GM19452 (cell line): ENCODE results near the gene EYA3.

Experiments used
- ATAC-seq: cut with Tn5 transposase; IDR thresholded peaks from one replicate; pipeline ENCODE4 v1.9.1; 2021; ENCODE audit not compliant: unreplicated experiment

EYA3 gene

DNA sequence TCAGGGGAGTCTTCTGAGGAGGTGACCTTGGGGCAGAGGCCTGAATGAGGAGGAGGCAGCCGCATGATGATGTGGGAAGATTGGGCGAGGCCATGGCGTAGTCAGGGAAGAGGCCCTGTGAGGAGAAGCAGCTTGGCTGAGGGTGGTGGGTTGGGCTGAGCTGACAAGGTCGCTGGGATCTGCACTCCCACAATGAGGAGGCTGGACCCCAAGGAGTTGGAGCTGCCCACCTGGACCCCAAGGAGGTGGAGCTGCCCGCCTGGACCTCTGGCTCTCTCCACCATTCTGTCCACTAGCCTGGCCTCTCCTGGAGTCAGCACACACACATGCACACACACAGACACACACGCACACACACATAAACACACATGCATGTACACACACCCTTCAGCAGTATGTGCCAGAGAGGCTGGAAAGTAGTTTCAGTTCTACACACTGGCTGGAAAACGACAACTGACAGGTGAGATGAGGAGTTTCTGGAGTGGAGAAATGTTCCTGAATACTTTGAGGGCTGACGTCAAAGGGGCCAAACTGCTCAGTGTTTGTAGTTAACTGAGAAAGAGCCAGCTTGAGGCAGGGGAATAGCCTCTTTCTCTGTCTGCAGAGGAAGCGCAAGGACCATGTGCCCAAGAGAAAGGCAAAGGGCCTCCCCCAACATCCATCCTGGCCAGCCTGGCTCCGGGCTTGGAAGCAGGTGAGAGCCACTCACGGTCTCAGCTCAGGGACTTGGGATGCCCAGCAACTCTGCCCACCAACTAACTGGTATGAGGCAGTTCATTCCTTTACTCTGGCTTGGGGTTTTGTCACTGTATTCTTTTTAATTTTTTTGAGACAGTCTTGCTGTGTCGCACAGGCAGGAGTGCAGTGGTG is 146.5 kb downstream of the EYA3 start:
- ATAC-seq, result no peak

DNA sequence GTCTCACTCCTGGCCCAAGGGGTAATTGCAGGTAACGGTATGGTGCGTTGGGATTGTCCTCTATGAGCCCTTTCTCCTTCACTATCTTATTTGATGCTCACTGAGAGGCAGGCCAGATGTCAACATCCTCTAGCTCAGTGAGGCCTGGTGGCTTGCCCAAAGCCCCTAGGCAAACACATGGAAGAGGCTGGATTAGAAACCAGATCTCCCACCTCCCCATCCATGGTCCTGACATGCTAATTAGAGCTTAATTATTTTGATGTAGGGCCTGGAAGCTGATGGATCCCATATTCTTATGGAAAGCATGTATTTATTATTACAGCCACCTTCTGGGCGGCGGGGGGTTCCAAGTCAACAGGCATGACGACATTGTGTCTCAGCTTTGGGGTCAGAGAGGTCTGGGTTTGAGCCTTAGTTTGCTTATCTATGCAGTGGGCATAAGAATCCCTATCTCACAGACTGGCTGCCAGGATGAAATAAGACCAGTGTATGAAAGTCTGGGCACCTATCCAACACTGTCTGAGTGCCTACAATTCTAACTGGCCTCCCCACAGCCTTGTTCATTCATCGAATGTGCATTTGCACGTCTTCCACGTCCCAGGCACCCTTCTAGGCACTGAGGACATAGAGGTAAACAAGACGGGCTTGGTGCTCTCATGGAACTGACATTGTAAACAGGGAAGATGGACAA is 147.4 kb downstream of the EYA3 start:
- no peak for ATAC-seq

DNA sequence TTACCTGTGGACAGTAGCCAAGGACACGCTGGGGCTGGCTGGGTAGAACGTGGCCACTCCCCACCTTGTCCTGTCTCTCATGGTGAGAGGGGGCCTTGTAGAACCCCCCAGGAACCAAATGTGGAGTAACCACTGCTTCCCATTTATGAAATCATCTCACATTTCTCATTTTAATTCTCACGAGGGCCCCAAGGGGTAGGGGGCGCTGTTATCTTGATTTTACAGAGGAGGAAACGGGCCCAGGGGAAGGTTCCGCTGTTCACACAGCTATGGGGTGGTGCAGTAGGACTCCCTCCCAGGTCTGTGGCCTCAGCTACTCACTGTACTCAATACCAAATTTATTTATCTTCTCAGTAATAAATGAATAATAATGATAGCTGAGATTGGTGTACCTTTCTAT is 148.1 kb downstream of the EYA3 start:
- no peak for ATAC-seq

DNA sequence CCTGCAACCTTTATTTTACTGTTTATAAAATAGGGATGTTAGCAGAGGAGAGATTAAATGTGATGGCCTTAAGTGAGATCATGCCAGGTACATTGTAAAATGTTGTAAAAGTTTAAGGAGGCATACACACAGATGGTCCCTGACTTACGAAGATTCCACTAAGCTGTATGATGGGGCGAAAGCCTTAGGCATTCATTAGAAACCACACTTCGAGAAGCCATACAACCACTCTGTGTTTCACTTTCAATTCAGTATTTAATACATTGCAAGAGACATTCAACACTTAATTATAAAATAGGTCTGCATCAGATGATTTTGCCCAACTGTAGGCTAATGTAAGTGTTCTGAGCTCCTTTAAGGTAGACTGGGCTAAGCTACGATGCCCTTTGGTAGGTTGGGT is 149.9 kb downstream of the EYA3 start:
- no peak for ATAC-seq

DNA sequence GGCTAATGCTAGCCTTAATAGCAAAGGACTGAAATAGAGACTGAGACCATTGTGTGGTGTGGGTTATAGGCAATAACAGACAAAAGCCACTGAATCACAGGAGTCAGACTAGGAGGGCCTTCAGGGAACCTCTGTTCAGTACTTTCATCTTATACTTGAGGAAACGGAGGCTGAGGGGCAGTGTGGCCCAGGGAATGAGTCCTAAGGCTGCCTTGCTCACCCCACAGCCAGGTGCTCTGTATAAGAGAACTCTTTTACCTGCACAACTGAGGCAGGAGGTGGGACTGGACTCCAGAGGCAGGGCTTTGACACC is 150.9 kb downstream of the EYA3 start:
- no peak for ATAC-seq

DNA sequence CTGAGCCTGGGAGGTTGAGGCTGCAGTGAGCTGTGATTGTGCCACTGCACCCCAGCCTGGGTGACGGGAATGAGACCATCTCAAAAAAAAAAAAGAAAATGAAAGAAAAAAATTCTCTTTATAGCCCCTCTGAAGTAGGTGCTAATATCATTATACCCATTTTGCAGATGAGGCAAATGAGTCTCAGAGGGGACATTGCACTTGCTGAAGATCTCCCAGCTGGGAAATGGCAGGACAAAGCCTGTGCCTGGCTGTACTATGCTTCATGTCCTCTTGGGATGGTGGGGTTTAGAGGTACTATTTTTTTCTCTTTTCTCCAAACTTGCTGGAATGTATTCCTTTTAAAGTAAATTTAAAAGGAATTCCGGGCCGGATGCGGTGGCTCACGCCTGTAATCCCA is 152.0 kb downstream of the EYA3 start:
- no peak for ATAC-seq

DNA sequence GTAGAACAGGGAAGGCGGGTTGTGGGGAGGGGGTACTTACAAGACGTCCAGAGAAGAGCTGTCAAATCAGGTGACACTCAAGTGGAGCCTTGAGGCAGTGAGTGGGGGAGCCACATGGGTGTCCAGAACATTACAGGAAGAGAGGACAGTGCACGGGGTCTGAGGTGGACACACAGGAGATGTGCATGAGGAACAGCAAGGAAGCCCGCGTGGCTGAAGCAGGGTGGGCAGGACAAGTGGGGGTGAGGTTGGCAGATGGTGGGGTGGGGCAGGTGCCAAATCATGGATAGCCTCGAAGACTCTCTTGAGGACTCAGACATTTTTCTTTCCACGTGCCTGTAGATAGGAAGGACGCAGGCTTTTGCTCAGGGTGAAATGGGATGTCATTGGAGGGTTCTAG is 152.7 kb downstream of the EYA3 start:
- ATAC-seq, result no peak

DNA sequence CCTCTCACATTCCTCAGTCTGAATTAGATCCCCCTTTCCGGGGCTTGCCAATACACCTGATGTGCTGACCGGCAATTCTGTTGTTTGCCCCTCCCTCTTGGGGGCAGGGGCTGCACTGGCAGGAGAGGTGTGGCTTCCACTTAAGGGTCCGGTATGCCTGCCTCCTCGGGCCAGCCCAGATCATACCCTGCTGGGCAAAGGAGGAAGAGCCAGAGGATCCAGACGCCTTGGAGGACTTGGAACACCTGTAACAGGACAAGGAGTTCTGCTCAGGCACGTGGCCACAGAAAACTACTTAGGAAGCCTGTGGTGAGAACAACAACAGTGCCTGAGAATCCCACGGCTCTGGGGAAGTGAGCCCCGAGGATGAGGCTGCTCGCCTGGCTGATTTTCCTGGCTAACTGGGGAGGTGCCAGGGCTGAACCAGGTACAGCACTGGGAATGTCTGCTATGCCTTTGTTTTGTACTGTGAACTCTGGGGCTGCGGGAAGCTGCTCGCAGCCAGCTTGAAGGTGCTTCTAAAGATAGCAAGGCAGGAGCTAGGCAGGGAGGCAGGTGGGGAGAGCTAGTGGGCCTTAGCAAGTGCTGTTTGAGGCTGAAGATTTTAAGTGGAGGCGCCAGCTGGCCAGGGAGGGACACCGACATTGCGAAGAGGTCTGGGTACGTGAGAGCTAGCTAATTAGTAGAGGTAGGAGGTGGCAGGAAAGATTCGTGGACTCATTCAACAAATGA is 153.4 kb downstream of the EYA3 start, which contains the start of gene SMPDL3B:
TSS of gene SMPDL3B (plus strand) at position 183 of the 732 bp plus-strand sequence. CDS start at position 367, 184 bp downstream.
- ATAC-seq, result no peak

DNA sequence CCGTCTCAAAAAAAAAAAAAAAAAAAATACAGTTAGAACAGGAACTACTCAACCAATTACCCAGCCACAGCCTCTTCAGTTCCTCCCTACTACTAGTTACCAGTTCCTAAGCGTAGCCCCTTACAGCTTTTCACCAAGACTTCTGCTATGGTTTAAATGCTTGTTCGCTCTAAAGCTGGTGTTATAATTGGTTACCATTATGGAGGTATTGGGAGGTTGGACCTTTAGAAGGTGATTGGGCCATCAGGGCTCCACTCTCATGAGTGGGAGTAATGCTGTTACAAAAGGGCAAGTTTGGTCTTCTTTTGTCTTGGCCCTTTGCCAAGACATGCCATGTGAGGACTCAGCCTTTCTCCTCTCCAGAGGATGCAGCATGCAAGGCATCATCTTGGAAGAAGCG is 156.7 kb downstream of the EYA3 start:
- no peak for ATAC-seq

DNA sequence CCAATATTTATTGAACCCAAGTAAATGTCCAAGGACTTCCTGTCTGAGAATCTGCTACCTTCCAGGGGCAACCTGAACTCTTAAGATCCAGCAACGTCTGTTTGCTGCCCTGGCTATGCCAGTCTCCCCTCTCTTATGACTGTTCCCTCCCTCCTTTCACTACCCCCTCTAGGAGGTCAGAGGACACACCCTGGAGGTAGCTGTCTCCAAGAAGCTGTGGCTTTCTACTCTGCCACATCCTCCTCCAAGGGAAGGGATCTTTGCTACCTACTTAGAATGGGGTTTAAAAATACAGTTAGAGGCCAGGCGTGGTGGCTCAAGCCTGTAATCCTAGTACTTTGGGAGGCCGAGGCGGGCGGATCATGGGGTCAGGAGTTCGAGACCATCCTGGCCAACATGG is 157.2 kb downstream of the EYA3 start:
- ATAC-seq, result no peak

DNA sequence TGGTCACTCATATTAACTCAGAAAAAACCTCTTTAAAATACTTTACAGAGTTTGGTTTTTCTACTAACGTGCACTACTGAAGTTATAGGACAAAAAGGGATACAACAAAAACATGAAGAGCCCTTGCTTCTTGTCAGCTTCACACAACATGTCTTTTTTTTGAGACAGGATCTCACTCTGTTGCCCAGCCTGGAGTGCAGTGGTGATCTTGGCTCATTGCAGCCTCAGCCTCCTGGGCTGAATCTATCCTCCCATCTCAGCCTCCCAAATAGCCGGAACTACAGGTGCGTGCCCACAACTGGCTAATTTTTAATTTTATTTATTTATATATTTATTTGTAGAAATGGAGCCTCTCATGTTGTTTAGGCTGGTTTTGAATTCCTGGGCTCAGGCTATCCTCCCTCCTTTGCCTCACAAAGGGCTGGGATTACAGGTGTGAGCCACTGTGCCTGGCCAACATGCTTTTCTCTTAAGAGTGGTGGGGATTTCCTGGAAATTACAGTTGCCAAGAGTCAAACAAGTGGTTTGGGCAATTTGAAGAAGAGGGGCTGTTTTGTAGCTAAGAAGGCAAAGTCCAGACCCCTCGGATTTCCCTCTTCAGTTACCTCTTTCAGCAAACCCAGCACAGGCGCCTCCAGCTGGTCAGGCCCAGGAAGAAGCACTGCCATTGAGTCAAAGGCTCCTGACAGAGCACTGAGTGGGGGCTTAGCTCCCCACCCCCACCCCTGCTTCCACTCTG is 160.0 kb downstream of the EYA3 start:
- ATAC-seq, result no peak

DNA sequence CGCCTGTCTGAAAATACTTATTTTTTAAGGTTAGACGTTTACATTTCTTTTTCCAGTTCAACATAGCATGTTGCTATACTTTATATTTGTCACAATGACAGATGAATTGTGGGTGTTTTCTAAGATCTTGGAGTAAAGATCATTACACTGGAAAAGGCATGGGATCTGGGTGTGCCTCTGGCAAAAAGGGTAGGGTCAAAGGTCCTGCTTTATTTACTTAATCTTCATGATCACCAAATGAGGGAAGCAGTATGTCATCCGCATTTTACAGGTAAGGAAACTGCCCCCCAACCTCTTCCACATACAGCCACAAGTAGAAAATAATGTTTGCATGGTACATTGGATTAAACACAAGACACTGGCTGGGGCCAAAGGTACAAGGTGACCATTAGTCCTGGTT is 166.1 kb downstream of the EYA3 start:
- ATAC-seq, result no peak
